Neuronal stem cell (in vitro differentiated cells): ENCODE measurements around the gene C1orf50.
"Not testable (repeated sequence)": the region's sequence is repeated elsewhere in the genome, so short reads cannot be mapped to it uniquely, and the experiment has no call there.

Experiments used
- DNase-seq: peaks from one replicate; pipeline ENCODE4 v3.0.0-alpha.2; 2013; ENCODE audit warnings: low spot score
- H2AFZ ChIP-seq: one replicate; pipeline ENCODE4 v1.6.1; 2013; ENCODE audit warnings: mild to moderate bottlenecking, low read length, inconsistent platforms
- H2AK5ac ChIP-seq: 2 replicates; pipeline ENCODE4 v1.6.1; 2013; ENCODE audit warnings: low read depth, mild to moderate bottlenecking, inconsistent platforms, low read length, moderate library complexity, mixed read lengths
- H2BK120ac ChIP-seq: 2 replicates; pipeline ENCODE4 v1.6.1; 2013; ENCODE audit warnings: low read depth, mild to moderate bottlenecking, inconsistent platforms, low read length, moderate library complexity, mixed read lengths
- H2BK12ac ChIP-seq: one replicate; pipeline ENCODE4 v1.6.1; 2013; ENCODE audit warnings: low read length, inconsistent platforms
- H2BK15ac ChIP-seq: 2 replicates; pipeline ENCODE4 v1.6.1; 2013; ENCODE audit warnings: mild to moderate bottlenecking, low read length, inconsistent platforms, mixed read lengths
- H2BK5ac ChIP-seq: one replicate; pipeline ENCODE4 v1.6.1; 2013; ENCODE audit warnings: inconsistent platforms, mild to moderate bottlenecking, low read length, moderate library complexity
- H3K14ac ChIP-seq: one replicate; pipeline ENCODE4 v1.6.1; 2013; ENCODE audit warnings: low read length, inconsistent platforms
- H3K18ac ChIP-seq: 2 replicates; pipeline ENCODE4 v1.6.1; 2013; ENCODE audit warnings: low read length, inconsistent platforms
- H3K23ac ChIP-seq: 2 replicates; pipeline ENCODE4 v1.6.1; 2013; ENCODE audit warnings: low read depth, mild to moderate bottlenecking, mixed read lengths, low read length, inconsistent platforms; ENCODE audit not compliant: poor library complexity
- H3K27ac ChIP-seq: replicated peaks from 3 replicates; pipeline ENCODE4 v1.5.1; 2013; ENCODE audit warnings: low read length, inconsistent platforms
- H3K27me3 ChIP-seq, 3 experiments: 2 replicates each; pipeline ENCODE4 v1.6.1; 2013; ENCODE audit warnings: low read length in 3 of 3, mild to moderate bottlenecking in 2 of 3, inconsistent platforms in 1 of 3, low read depth in 1 of 3, mixed read lengths in 1 of 3, moderate library complexity in 1 of 3; ENCODE audit not compliant: control insufficient read depth in 3 of 3, insufficient read depth in 3 of 3
- H3K36me3 ChIP-seq, 2 donors: replicated peaks in 1 of 2; 2 replicates each; pipeline ENCODE4 v1.6.1; 2013; ENCODE audit warnings: low read length in 2 of 2; ENCODE audit not compliant: control insufficient read depth in 2 of 2, insufficient read depth in 2 of 2
- H3K4ac ChIP-seq: 2 replicates; pipeline ENCODE4 v1.6.1; 2013; ENCODE audit warnings: inconsistent platforms, mild to moderate bottlenecking, low read length, moderate library complexity
- H3K4me1 ChIP-seq, 2 donors: 1 replicate in 1 of 2; 2 replicates in 1 of 2; pipeline ENCODE4 v1.6.1; 2013; ENCODE audit warnings: low read length in 2 of 2, low read depth in 1 of 2; ENCODE audit not compliant: control insufficient read depth in 2 of 2, insufficient read depth in 1 of 2
- H3K4me2 ChIP-seq: one replicate; pipeline ENCODE4 v1.6.1; 2013; ENCODE audit warnings: mild to moderate bottlenecking, low read length, inconsistent platforms; ENCODE audit not compliant: insufficient read depth, poor library complexity, severe bottlenecking
- H3K4me3 ChIP-seq, 2 donors: 2 replicates each; pipeline ENCODE4 v1.5.1; 2013; ENCODE audit warnings: low read length in 2 of 2, mild to moderate bottlenecking in 2 of 2, inconsistent platforms in 1 of 2, moderate library complexity in 1 of 2
- H3K79me1 ChIP-seq: one replicate; pipeline ENCODE4 v1.6.1; 2013; ENCODE audit warnings: low read depth, mild to moderate bottlenecking, inconsistent platforms, low read length, moderate library complexity
- H3K9ac ChIP-seq: one replicate; pipeline ENCODE4 v1.6.1; 2013; ENCODE audit warnings: mild to moderate bottlenecking, low read depth, low read length, inconsistent platforms; ENCODE audit not compliant: poor library complexity
- H3K9me3 ChIP-seq, 2 donors: replicated peaks in 1 of 2; 2 replicates each; pipeline versions ENCODE3 to v1.6.1; 2013; ENCODE audit warnings: low read length in 2 of 2, mild to moderate bottlenecking in 2 of 2, inconsistent platforms in 1 of 2, low read depth in 1 of 2, mixed read lengths in 1 of 2, moderate library complexity in 1 of 2; ENCODE audit not compliant: control insufficient read depth in 2 of 2, insufficient read depth in 1 of 2
- H4K8ac ChIP-seq: one replicate; pipeline ENCODE4 v1.6.1; 2013; ENCODE audit warnings: low read depth, mild to moderate bottlenecking, inconsistent platforms, low read length, moderate library complexity
- H4K91ac ChIP-seq: one replicate; pipeline ENCODE4 v1.6.1; 2013; ENCODE audit warnings: low read length, low read depth, mild to moderate bottlenecking, inconsistent platforms; ENCODE audit not compliant: poor library complexity
- WGBS, 2 donors: extraction: QIAGEN DNeasy Blood & Tissue Kit; methylation state at CpG; one replicate each; pipeline ENCODE4 v1.1.7; 2013; ENCODE audit warnings: missing lambda C conversion rate in 2 of 2, mixed read lengths in 1 of 2; ENCODE audit not compliant: insufficient read length in 2 of 2, insufficient replicate concordance in 1 of 2; ENCODE audit errors: extremely low coverage in 2 of 2; 5-methylcytosine and 5-hydroxymethylcytosine counted together

Gene C1orf50

GRCh38 chr1:42723511-42723910 is 43.5 kb upstream of the C1orf50 start:
- Histone ChIP-seq H3K4me1 (no peaks in the 10 kb centered on the region), H4K8ac (no peak overlapping the region), H3K4me3 (no peak overlapping the region), H2BK12ac (no peak overlapping the region), H3K79me1 (no peaks in the 10 kb centered on the region), H3K9me3 (peaks cover 0 to 2% of the 10 kb centered on the region in 2 donors), H2AK5ac (no peak overlapping the region), H4K91ac (no peak overlapping the region), H3K14ac (no peak overlapping the region), H2AFZ (no peak overlapping the region), H3K23ac (no peak overlapping the region), H3K4ac (no peak overlapping the region), H3K4me2 (no peak overlapping the region), H3K18ac (no peak overlapping the region), H3K9ac (no peak overlapping the region), H2BK5ac (no peak overlapping the region), H3K27me3 (no peaks in the 10 kb centered on the region), H2BK120ac (no peak overlapping the region), H2BK15ac (no peak overlapping the region), H3K27ac (no peak overlapping the region), H3K36me3 (peaks cover 0 to 5% of the 10 kb centered on the region in 2 donors)
- 100% methylated on average over 2 of the region's 6 CpGs; no CpG with 5 or more reads in 1 of the 2 donors for WGBS, 2 donors
- DNase-seq = no peak

GRCh38 chr1:42725820-42726219 is 41.2 kb upstream of the C1orf50 start:
- H3K4ac ChIP-seq, H2BK12ac ChIP-seq, H3K14ac ChIP-seq, H3K4me3 ChIP-seq, H3K9me3 ChIP-seq, H2BK120ac ChIP-seq, H3K4me2 ChIP-seq, H2BK15ac ChIP-seq, H3K4me1 ChIP-seq, H3K27me3 ChIP-seq, H3K27ac ChIP-seq, H2BK5ac ChIP-seq, H3K79me1 ChIP-seq, H3K36me3 ChIP-seq, H4K91ac ChIP-seq, H2AK5ac ChIP-seq, H2AFZ ChIP-seq, H3K9ac ChIP-seq, H3K18ac ChIP-seq, DNase-seq, H4K8ac ChIP-seq, H3K23ac ChIP-seq: not testable (repeated sequence)
- WGBS, 2 donors = no CpG with 5 or more reads among the region's 4 CpGs

- H4K8ac ChIP-seq = no peak overlapping the region
- H4K91ac ChIP-seq = no peak overlapping the region
- no peak overlapping the region for H3K27ac ChIP-seq
- WGBS, 2 donors = no CpG with 5 or more reads among the region's 3 CpGs
- no peaks in the 10 kb centered on the region for H3K9me3 ChIP-seq
- H3K4me3 ChIP-seq = no peak overlapping the region
- no peak overlapping the region for H2AFZ ChIP-seq
- no peak overlapping the region for H2BK120ac ChIP-seq
- no peak overlapping the region for H2AK5ac ChIP-seq
- H3K36me3 ChIP-seq = no peaks in the 10 kb centered on the region
- H3K14ac ChIP-seq = no peak overlapping the region
- no peak overlapping the region for H3K4ac ChIP-seq
- H3K79me1 ChIP-seq = no peaks in the 10 kb centered on the region
- no peak overlapping the region for H3K18ac ChIP-seq
- no peak overlapping the region for H2BK15ac ChIP-seq
- H2BK5ac ChIP-seq = no peak overlapping the region
- no peak overlapping the region for H3K4me2 ChIP-seq
- H2BK12ac ChIP-seq = no peak overlapping the region
- DNase-seq = no peak
- no peaks in the 10 kb centered on the region for H3K27me3 ChIP-seq
- no peak overlapping the region for H3K9ac ChIP-seq
- H3K23ac ChIP-seq = no peak overlapping the region
- no peaks in the 10 kb centered on the region for H3K4me1 ChIP-seq
These were observed 37.0 kb upstream of the C1orf50 start for GRCh38 chr1:42730002-42730401.

GRCh38 chr1:42730988-42731387 is 36.1 kb upstream of the C1orf50 start:
- Histone ChIP-seq H3K36me3 (no peaks in the 10 kb centered on the region), H3K9me3 (no peaks in the 10 kb centered on the region), H4K8ac (no peak overlapping the region), H3K18ac (no peak overlapping the region), H3K4me2 (no peak overlapping the region), H2BK12ac (no peak overlapping the region), H3K14ac (no peak overlapping the region), H3K23ac (no peak overlapping the region), H3K79me1 (no peaks in the 10 kb centered on the region), H2AFZ (no peak overlapping the region), H2BK15ac (no peak overlapping the region), H3K4me1 (no peaks in the 10 kb centered on the region), H4K91ac (no peak overlapping the region), H2BK5ac (no peak overlapping the region), H2BK120ac (no peak overlapping the region), H3K27me3 (no peaks in the 10 kb centered on the region), H2AK5ac (no peak overlapping the region), H3K4ac (no peak overlapping the region), H3K27ac (no peak overlapping the region), H3K9ac (no peak overlapping the region), H3K4me3 (no peak overlapping the region)
- no CpG with 5 or more reads among the region's 4 CpGs for WGBS, 2 donors
- DNase-seq = no peak
